HS-27A (cell line): Measurements from ENCODE around the gene CD28.
"Not testable (repeated sequence)": the region's sequence is repeated elsewhere in the genome, so short reads cannot be mapped to it uniquely, and the experiment has no call there.

ENCODE experiments used
- DNase-seq: peaks from one replicate; pipeline ENCODE4 v3.0.0-alpha.2; 2012; ENCODE audit warnings: low read depth, missing footprints

CD28 gene

GRCh38 chr2:203687165-203687564 lies 19.3 kb upstream of the CD28 start:
- no peak for DNase-seq

GRCh38 chr2:203688798-203689197 lies 17.6 kb upstream of the CD28 start:
- no peak for DNase-seq

- DNase-seq, result no peak
Measured at GRCh38 chr2:203689426-203690116, 16.9 kb upstream of the CD28 start.

- DNase-seq, result no peak
Measured at GRCh38 chr2:203690117-203690431, 16.4 kb upstream of the CD28 start.

- no peak for DNase-seq
Measured at GRCh38 chr2:203690441-203691047, 15.9 kb upstream of the CD28 start.

GRCh38 chr2:203691149-203691548 lies 15.3 kb upstream of the CD28 start:
- DNase-seq, result no peak

- DNase-seq, result no peak
Measured at GRCh38 chr2:203692031-203692710, 14.3 kb upstream of the CD28 start.

GRCh38 chr2:203693242-203693879 lies 13.1 kb upstream of the CD28 start:
- no peak for DNase-seq

GRCh38 chr2:203694191-203694590 lies 12.2 kb upstream of the CD28 start:
- DNase-seq, result no peak

GRCh38 chr2:203697190-203697589 lies 9.2 kb upstream of the CD28 start:
- no peak for DNase-seq

GRCh38 chr2:203697763-203698162 lies 8.7 kb upstream of the CD28 start:
- not testable (repeated sequence) for DNase-seq

- DNase-seq, result not testable (repeated sequence)
Measured at GRCh38 chr2:203698410-203698809, 8.0 kb upstream of the CD28 start.

GRCh38 chr2:203704430-203704829 lies 2.0 kb upstream of the CD28 start:
- no peak for DNase-seq

GRCh38 chr2:203705178-203705577 lies 1.3 kb upstream of the CD28 start:
- no peak for DNase-seq

- no peak for DNase-seq
Measured at GRCh38 chr2:203707530-203707929, 1.1 kb downstream of the CD28 start.

- DNase-seq, result no peak
Measured at GRCh38 chr2:203708846-203709396, 2.5 kb downstream of the CD28 start.

- no peak for DNase-seq
Measured at GRCh38 chr2:203709416-203710040, 3.1 kb downstream of the CD28 start.

GRCh38 chr2:203710226-203710625 lies 3.8 kb downstream of the CD28 start:
- no peak for DNase-seq

- DNase-seq, result no peak
Measured at GRCh38 chr2:203710952-203711351, 4.5 kb downstream of the CD28 start.

GRCh38 chr2:203711399-203711798 lies 5.0 kb downstream of the CD28 start:
- no peak for DNase-seq

GRCh38 chr2:203713381-203713780 lies 6.9 kb downstream of the CD28 start:
- DNase-seq, result no peak

GRCh38 chr2:203714112-203714511 lies 7.7 kb downstream of the CD28 start:
- no peak for DNase-seq
